NCI-H774 (cell line): Measurements from ENCODE around the gene CCDC138.
"Not testable (repeated sequence)": the region's sequence is repeated elsewhere in the genome, so short reads cannot be mapped to it uniquely, and the experiment has no call there.

Source experiments
- DNase-seq: peaks from one replicate; lab custom pipeline; 2025; lab: John Stamatoyannopoulos, UW

CCDC138 gene

DNA sequence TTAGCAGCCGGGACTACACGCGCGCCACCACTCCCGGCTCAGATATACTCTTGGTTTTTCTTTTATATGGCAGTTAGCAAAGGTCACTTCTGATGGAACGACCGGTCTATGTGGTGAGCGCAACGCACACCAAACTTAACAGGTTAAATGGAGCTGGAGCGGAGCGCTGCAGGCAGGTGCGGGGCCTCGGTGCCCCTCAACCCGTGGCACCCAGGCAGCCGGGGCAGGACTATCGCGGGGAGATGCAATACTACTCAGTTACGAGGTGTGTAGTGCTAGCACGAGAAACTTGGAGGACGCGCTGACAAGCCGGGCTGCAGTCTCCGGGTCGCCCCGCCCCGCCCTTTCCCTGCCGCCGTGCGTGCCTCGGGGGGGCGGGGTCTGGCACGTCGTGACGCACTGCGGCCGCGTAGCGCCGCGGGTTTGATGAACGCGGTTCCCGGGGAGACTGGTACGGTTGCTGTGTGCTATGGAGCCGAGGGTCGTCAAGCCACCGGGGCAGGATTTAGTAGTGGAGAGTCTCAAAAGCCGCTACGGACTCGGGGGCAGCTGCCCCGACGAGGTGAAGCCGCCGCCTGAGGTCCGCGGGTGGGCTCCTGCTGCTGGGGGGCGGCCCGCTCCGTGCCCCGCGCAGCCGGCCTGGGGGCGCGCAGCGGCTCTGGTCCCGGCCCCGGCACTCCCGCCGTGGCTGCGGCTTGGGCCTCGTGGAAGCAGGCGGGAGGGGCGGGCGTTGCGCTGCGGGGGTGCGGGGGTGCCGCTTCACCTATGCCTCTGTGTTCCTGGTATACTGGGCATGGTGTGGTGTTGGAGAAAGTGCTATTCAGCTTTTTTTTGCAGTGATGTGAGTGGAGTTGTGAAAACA lies at the start of gene CCDC138:
CCDC138 (plus strand) TSS at position 418 of the 862 bp plus-strand sequence; CDS start at position 470, 52 bp downstream.
- peak; percentile 85 for DNase-seq

DNA sequence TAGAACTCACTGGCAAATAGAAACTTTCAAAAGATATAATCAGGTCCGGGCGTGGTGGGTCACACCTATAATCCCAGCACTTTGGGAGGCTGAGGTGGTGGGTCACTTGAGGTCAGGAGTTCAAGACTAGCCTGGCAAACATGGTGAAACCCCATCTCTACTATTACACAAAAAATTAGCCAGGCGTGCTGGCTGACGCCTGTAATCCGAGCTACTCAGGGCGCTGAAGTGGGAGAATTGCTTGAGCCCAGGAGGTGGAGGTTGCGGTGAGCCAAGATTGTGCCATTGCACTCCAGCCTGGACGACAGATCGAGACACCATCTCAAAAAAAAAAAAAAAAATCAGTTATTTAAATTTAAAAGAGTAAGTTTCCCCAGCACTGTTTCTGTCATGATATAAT lies 28.6 kb upstream of the CCDC138 start:
- DNase-seq: not testable (repeated sequence)

DNA sequence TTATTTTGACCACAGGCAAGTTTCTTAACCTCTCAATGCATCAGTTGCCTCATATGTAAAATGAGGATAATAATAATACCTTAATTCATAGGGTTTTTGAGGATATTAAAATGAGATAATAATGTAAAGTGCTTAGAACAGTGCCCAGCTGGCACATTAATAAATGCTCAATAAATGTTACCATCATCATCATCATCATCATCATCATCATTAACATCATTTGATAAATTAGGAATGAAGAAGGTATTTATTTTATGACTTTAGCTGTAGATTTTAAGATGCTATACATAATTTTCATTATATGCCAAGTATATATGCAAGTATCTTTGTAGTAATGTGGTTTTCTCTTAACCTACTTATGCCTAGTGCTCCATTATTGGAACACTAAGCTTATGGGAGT lies 24.0 kb upstream of the CCDC138 start:
- DNase-seq: not testable (repeated sequence)

DNA sequence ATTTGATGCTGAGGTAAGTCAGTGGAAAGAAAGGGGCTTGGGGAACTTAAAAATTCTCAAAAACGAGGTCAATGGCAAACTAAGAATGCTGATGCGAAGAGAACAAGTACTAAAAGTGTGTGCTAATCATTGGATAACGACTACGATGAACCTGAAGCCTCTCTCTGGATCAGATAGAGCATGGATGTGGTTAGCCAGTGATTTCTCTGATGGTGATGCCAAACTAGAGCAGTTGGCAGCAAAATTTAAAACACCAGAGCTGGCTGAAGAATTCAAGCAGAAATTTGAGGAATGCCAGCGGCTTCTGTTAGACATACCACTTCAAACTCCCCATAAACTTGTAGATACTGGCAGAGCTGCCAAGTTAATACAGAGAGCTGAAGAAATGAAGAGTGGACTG lies 19.9 kb upstream of the CCDC138 start:
- DNase-seq: not testable (repeated sequence)

DNA sequence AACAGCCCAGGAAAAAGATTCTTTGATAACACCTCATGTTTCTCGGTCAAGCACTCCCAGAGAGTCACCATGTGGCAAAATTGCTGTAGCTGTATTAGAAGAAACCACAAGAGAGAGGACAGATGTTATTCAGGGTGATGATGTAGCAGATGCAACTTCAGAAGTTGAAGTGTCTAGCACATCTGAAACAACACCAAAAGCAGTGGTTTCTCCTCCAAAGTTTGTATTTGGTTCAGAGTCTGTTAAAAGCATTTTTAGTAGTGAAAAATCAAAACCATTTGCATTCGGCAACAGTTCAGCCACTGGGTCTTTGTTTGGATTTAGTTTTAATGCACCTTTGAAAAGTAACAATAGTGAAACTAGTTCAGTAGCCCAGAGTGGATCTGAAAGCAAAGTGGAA lies 18.7 kb upstream of the CCDC138 start:
- not testable (repeated sequence) for DNase-seq

DNA sequence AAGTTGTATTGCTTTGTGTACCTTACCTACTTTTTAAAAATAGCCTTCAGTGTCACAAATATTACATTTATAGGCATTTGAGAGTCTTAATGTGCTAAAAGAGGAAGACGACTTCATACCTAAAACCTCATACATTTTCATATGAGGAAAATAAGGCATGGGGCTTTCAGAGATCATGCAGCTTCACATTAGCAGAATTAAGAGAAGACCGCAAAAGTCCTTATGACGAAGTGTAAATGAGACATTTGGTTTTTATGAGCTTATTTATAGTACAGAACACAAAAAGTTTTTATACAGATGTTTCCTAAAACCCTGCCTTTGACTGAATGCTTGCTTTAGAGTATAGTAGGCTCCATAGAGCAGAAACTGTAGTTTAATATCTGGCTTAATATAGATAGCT lies 10.1 kb upstream of the CCDC138 start:
- no peak for DNase-seq

- no peak for DNase-seq
These were observed 7.7 kb upstream of the CCDC138 start for GRCh38 chr2:108778857-108779256.

GRCh38 chr2:108786008-108786353 lies 590 bp upstream of the CCDC138 start:
- DNase-seq: no peak

DNA sequence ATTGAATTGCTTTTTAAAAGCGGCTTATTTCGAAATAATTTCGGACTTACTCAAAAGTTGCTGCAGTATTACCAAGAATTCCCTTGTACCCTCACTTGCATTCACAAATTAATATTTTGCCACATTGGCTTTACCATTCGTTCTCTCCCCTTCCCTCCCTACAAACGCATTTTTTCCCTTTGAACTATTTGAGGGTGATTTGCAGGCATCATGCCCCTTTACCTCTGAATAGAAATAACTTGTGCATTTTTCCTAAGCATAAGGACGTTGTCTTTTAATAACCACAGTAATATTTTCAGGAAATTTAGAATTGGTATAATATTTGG lies 608 bp downstream of the CCDC138 start:
- no peak for DNase-seq

GRCh38 chr2:108803045-108803736 lies 16.6 kb downstream of the CCDC138 start:
- DNase-seq: no peak

DNA sequence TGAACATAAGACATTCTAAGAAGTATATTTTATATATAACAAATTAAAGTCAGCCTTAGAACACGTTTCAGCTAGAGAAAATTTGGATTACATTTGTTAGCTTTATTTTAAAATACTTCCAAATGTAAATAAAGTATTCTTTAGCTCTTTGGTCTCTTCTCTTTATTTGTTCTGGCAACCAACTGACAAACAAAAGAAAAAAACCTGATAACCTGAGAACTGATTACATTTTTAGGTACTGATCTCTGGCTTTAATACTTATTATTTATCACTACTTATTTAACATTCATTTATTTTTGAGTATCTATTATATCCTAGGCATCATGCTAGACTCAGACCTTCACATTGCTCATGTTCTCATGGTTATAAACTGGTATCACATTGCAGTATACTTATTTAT lies 18.5 kb downstream of the CCDC138 start:
- DNase-seq: no peak

DNA sequence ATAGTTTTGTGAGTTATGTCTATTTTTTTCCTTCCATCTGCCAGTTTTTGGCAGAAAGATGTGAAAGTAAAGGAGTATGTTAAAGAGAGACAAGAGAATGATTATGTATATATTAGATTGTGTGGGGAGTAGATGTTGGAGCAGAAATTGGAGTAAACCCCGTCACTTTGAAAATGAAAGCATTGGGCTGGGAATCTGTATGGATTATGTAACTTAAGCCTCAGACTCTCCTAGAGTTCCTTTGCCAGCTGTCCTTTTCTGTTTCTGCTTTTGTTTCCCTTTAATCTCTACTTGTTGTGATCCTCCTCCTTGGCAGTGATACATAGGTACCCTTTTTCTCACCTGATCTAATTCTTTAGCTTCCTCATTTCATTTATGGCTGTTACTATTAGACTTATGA lies 19.2 kb downstream of the CCDC138 start:
- no peak for DNase-seq

GRCh38 chr2:108806371-108807113 lies 20.0 kb downstream of the CCDC138 start:
- no peak for DNase-seq

DNA sequence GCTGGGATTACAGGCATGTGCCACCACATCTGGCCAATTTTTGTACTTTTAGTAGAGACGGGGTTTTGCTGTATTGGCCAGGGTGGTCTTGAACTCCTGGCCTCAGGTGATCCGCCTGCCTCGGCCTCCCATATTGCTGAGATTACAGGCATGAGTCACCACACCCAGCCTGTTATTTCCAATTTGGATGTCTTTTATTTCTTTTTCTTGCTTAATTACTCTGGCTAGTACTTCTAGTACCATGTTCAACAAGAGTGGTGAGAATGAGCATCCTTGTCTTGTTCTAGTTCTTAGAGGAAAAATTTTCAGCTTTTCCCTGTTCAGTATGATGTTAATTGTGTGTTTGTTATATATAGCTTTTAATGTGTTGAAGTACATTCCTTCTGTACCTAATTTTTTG lies 23.4 kb downstream of the CCDC138 start:
- no peak for DNase-seq

DNA sequence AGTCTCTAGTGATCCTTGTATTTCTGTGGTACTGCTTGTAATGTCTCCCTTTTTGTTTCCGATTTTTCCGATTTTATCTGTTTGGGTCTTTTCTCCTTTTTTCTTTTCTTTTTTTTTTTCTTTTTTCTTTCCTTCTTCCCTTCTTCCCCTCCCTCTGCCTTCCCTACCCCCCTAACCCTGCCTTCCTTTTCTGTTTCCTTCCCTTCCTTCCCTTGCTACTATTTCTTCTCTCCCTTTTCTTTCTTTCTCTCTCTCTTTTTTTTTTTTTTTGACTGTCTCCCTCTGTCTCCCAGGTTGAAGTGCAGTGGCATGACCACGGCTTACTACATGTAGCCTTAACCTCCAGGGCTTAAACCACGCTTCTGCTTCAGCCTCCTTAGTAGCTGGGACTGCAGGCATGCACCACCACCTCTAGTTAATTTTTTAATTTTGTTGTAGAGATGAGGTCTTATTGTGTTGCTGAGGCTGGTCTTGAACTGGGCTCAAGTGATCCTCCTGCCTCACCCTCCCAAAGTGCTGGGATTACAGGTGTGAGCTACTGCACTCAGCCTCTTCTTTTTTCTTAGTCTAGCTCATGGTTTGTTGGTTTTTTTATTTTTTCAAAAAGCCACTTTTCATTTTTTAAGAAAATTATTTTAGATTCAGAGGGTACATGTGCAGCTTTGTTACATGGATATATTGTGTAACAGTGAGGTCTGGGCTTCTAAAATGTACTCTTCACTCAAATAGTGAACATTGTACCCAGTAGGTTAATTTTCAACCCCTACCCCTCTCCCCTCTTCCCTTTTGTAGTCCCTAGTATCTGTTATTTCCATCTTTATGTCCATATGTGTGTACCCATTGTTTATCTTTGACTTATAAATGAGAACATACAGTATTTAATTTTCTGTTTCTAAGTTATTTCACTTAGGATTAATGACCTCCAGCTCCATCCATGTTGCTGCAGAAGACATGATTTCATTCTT lies 24.7 kb downstream of the CCDC138 start:
- no peak for DNase-seq

DNA sequence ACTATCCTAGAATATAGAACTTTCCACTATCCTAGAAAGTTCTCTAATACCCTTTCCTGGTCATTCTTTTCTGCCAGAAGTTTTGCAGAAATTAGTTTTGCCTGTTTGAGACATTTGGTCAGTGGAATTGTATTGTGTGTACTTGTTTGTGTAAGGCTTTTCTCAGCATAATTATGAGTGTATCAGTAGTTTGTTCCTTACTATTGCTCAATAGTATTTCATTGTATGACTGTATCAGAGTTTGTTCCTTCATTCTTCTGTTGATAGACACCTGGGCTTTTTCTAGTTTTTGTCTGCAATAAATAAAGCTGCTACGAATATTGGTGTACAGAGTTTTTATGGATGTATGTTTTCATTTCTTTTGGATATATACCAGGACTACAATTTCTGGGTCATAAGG lies 27.2 kb downstream of the CCDC138 start:
- no peak for DNase-seq

DNA sequence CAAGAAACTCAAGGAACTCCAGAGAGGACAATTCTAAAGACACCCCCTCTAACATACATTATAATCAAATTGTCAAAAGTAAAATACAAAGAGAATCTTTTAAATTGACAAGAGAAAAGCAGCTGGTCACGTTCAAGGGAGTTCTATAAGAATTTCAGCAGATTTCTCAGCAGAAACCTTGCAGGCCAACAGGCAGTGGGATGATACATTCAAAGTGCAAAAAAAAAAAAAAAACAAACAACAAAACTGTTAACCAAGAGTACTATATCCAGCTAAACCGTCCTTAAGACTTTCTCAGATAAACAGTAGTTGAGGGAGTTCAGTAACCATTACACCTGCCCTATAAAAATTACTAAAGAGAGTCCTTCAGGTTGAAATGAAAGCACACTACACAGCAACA lies 33.9 kb downstream of the CCDC138 start:
- no peak for DNase-seq

DNA sequence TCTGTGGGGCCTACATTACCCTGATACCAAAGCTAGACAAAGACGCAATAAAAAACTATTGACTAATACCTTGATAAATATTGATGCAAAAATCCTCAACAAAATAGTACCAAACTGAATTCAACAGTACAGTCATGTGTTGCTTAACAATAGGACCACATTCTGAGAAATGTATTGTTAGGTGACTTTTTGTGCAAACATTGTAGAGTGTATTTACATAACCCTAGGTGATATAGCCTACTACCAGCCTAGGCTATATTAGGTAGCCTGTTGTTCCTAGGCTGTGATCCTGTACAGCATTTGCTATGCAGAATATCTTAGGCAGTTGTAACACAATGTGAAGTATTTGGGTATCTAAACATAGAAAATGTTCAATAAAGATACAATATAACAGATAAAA lies 36.7 kb downstream of the CCDC138 start:
- no peak for DNase-seq

GRCh38 chr2:108824316-108825070 lies 37.9 kb downstream of the CCDC138 start:
- DNase-seq: no peak

- no peak for DNase-seq
These were observed 38.7 kb downstream of the CCDC138 start for GRCh38 chr2:108825254-108825653.

GRCh38 chr2:108825736-108826135 lies 39.2 kb downstream of the CCDC138 start:
- DNase-seq: no peak
